Brain microvascular endothelial cell (primary cell): Measurements from ENCODE around the gene TTLL10.

ENCODE experiments used
- DNase-seq: peaks from one replicate; pipeline ENCODE4 v3.0.0-alpha.2; 2020
- H3K27ac ChIP-seq: fragments of 250-450 bp; sonication (Bioruptor Pico); 2 replicates; pipeline ENCODE4 v1.5.1; 2020; ENCODE audit warnings: mild to moderate bottlenecking, moderate library complexity
- H3K27me3 ChIP-seq: fragments of 250-450 bp; sonication (Bioruptor Pico); replicated peaks from 2 replicates; pipeline ENCODE4 v1.5.1; 2020; ENCODE audit warnings: mild to moderate bottlenecking
- H3K36me3 ChIP-seq: fragments of 250-450 bp; sonication (Bioruptor Pico); replicated peaks from 2 replicates; pipeline ENCODE4 v1.5.1; 2020; ENCODE audit warnings: mild to moderate bottlenecking
- H3K4me3 ChIP-seq: 2 replicates; pipeline ENCODE4 v1.5.1; 2011; ENCODE audit warnings: low read depth, mild to moderate bottlenecking, control low read depth, low read length, moderate library complexity
- CTCF ChIP-seq: IDR thresholded peaks from 2 replicates; pipeline ENCODE4 v1.5.1; 2011; ENCODE audit warnings: low read depth, mild to moderate bottlenecking, moderate library complexity, low read length, control low read depth, inconsistent platforms; ENCODE audit errors: missing control alignments
- in situ Hi-C: cut with HindIII; loops from 2 replicates; pipeline ENCODE4 v1.10.0; 2017; ENCODE audit warnings: low sequenced_read_pairs, low pct_ligation_motif_present

Gene TTLL10

GRCh38 chr1:1156140-1157032, 17.3 kb upstream of the TTLL10 start:
- no peak for DNase-seq
- TF ChIP-seq CTCF = no peak
- H3K36me3 ChIP-seq = no peaks in the 10 kb centered on the region
- in situ Hi-C loops = no loop called here
- no peaks in the 10 kb centered on the region for H3K27me3 ChIP-seq
- H3K4me3 ChIP-seq = no peak overlapping the region
- H3K27ac ChIP-seq = no peak overlapping the region

GRCh38 chr1:1157033-1157365, 16.7 kb upstream of the TTLL10 start:
- H3K27ac ChIP-seq = no peak overlapping the region
- H3K27me3 ChIP-seq = no peaks in the 10 kb centered on the region
- no peak overlapping the region for H3K4me3 ChIP-seq
- no peak for TF ChIP-seq CTCF
- no peaks in the 10 kb centered on the region for H3K36me3 ChIP-seq
- no peak for DNase-seq
- in situ Hi-C loops = no loop called here

GRCh38 chr1:1157426-1157913, 16.2 kb upstream of the TTLL10 start:
- no peaks in the 10 kb centered on the region for H3K36me3 ChIP-seq
- peak overlapping the region; percentile 54 for H3K4me3 ChIP-seq
- peak; percentile 73 for DNase-seq
- peak overlapping the region; percentile 55 for H3K27ac ChIP-seq
- in situ Hi-C loops = no loop called here
- no peak for TF ChIP-seq CTCF
- no peaks in the 10 kb centered on the region for H3K27me3 ChIP-seq

- H3K36me3 ChIP-seq = no peaks in the 10 kb centered on the region
These were observed 15.6 kb upstream of the TTLL10 start for GRCh38 chr1:1157914-1158710.

GRCh38 chr1:1160281-1160930, 13.3 kb upstream of the TTLL10 start:
- in situ Hi-C loops = no loop called here
- no peak for TF ChIP-seq CTCF
- H3K4me3 ChIP-seq = no peak overlapping the region
- H3K27ac ChIP-seq = no peak overlapping the region
- H3K27me3 ChIP-seq = peaks cover 11% of the 10 kb centered on the region
- H3K36me3 ChIP-seq = no peaks in the 10 kb centered on the region
- no peak for DNase-seq

More at GRCh38 chr1:1157914-1158710, 15.6 kb upstream of the TTLL10 start:
- Histone ChIP-seq H3K4me3 (peak overlapping the region; percentile 54), H3K27ac (peak overlapping the region; percentile 55), H3K27me3 (no peaks in the 10 kb centered on the region)
- in situ Hi-C loops = no loop called here
- DNase-seq = no peak
- no peak for TF ChIP-seq CTCF
